Loucy (cell line): Measurements from ENCODE around the gene SLC15A2.

Experiments
- H2AFZ ChIP-seq: fragments of 200-600 bp; sonication (generic); 2 replicates; pipeline ENCODE4 v1.6.0; 2016; ENCODE audit warnings: antibody characterized with exemption, mild to moderate bottlenecking, low read length, moderate library complexity
- H3F3A ChIP-seq: fragments of 200-600 bp; 2 replicates; pipeline ENCODE4 v1.6.0; 2016; ENCODE audit warnings: antibody characterized with exemption, low read depth, mild to moderate bottlenecking
- H3K27me3 ChIP-seq: fragments of 200-600 bp; sonication (generic); 2 replicates; pipeline ENCODE4 v1.6.1; 2014; ENCODE audit warnings: low read length, mild to moderate bottlenecking; ENCODE audit not compliant: insufficient read depth, poor library complexity, severe bottlenecking
- H3K36me3 ChIP-seq: fragments of 200-600 bp; sonication (generic); 2 replicates; pipeline ENCODE4 v1.6.1; 2016; ENCODE audit warnings: low read length; ENCODE audit not compliant: insufficient read depth
- H3K4me1 ChIP-seq: fragments of 200-600 bp; sonication (generic); 2 replicates; pipeline ENCODE4 v1.5.1; 2014; ENCODE audit warnings: low read length, mild to moderate bottlenecking; ENCODE audit not compliant: insufficient read depth, poor library complexity, severe bottlenecking
- H3K4me2 ChIP-seq: fragments of 200-600 bp; sonication (generic); 2 replicates; pipeline ENCODE4 v1.6.0; 2014; ENCODE audit warnings: antibody characterized with exemption, low read length, low read depth, mild to moderate bottlenecking; ENCODE audit not compliant: poor library complexity, severe bottlenecking
- H3K4me3 ChIP-seq: fragments of 200-600 bp; sonication (generic); 2 replicates; pipeline ENCODE4 v1.5.1; 2014; ENCODE audit warnings: low read length, mild to moderate bottlenecking, mixed read lengths; ENCODE audit not compliant: poor library complexity, severe bottlenecking
- H3K79me2 ChIP-seq: fragments of 200-600 bp; sonication (generic); 2 replicates; pipeline ENCODE4 v1.6.1; 2014; ENCODE audit warnings: low read length; ENCODE audit not compliant: insufficient read depth
- H3K9ac ChIP-seq: fragments of 200-600 bp; sonication (generic); 2 replicates; pipeline ENCODE4 v1.6.0; 2014; ENCODE audit warnings: mild to moderate bottlenecking, low read depth, low read length, moderate library complexity; ENCODE audit not compliant: poor library complexity, severe bottlenecking
- H3K9me2 ChIP-seq: fragments of 200-600 bp; sonication (generic); replicated peaks from 2 replicates; pipeline ENCODE4 v1.6.1; 2016; ENCODE audit warnings: low read depth, low read length, mixed read lengths
- H3K9me3 ChIP-seq: fragments of 200-600 bp; sonication (generic); 2 replicates; pipeline ENCODE4 v1.6.1; 2014; ENCODE audit warnings: mild to moderate bottlenecking, antibody characterized with exemption, low read length, low read depth; ENCODE audit not compliant: insufficient read depth
- H4K20me1 ChIP-seq: fragments of 200-600 bp; sonication (generic); 2 replicates; pipeline ENCODE4 v1.6.0; 2014; ENCODE audit warnings: antibody characterized with exemption, low read length, mild to moderate bottlenecking; ENCODE audit not compliant: insufficient read depth, poor library complexity, severe bottlenecking
- CTCF ChIP-seq: fragments of 200-600 bp; sonication (generic); conservative IDR thresholded peaks from 2 replicates; pipeline ENCODE4 v1.5.1; 2014; ENCODE audit warnings: mild to moderate bottlenecking, antibody characterized with exemption, low read length
- EZH2phosphoT487 ChIP-seq: fragments of 200-600 bp; IDR thresholded peaks from 2 replicates; pipeline ENCODE4 v1.6.1; 2018; ENCODE audit warnings: antibody characterized with exemption, mild to moderate bottlenecking, moderate library complexity, borderline replicate concordance

SLC15A2 gene

DNA sequence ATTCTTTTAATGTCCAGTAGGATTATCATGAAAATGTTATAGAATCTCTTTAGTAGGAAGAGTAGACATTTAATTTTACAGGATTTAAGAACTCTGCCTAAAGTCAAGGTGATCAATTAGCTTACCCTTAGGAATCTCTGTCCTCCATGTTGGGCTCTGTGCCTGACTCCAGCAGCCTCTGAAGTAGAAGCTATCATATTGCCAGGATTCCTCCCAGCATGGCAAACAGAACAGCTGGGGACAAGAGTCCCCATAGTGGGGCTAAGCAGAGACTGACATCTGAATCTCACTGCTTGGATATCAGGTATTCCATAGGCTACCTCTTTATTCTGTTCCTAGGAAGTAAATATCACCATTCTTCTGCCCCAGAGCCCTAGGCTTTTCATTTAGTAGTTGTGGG, 1.5 kb downstream of the SLC15A2 start:
- TF ChIP-seq EZH2phosphoT487 (no peak), CTCF (no peak)
- H3K36me3 ChIP-seq = 0 out of 2 replicates have a peak, but pooled peaks cover 4% of the 10 kb centered on the region
- no peaks in the 10 kb centered on the region for H3K27me3 ChIP-seq
- H3K4me1 ChIP-seq = peaks cover 9% of the 10 kb centered on the region
- H3K9me3 ChIP-seq = no peaks in the 10 kb centered on the region
- no peaks in the 10 kb centered on the region for H3K79me2 ChIP-seq
- no peaks in the 10 kb centered on the region for H4K20me1 ChIP-seq
- H3K4me2 ChIP-seq = no peak overlapping the region
- no peak overlapping the region for H3K9ac ChIP-seq
- no peak overlapping the region for H2AFZ ChIP-seq
- no peak overlapping the region for H3K4me3 ChIP-seq
- H3K9me2 ChIP-seq = no peaks in the 10 kb centered on the region
- no peaks in the 10 kb centered on the region; the same call in 1 of the 2 replicates for H3F3A ChIP-seq

- no peak overlapping the region for H3K9ac ChIP-seq
- H3K9me2 ChIP-seq = no peaks in the 10 kb centered on the region
- H3K9me3 ChIP-seq = no peaks in the 10 kb centered on the region
- H4K20me1 ChIP-seq = no peaks in the 10 kb centered on the region
- TF ChIP-seq EZH2phosphoT487 = no peak
- no peak for TF ChIP-seq CTCF
- H3K79me2 ChIP-seq = no peaks in the 10 kb centered on the region
- H2AFZ ChIP-seq = no peak overlapping the region
- 0 out of 2 replicates have a peak, but pooled peaks cover 4% of the 10 kb centered on the region for H3K36me3 ChIP-seq
- H3K27me3 ChIP-seq = no peaks in the 10 kb centered on the region
- H3K4me1 ChIP-seq = peaks cover 9% of the 10 kb centered on the region
- H3F3A ChIP-seq = no peaks in the 10 kb centered on the region; the same call in 1 of the 2 replicates
- no peak overlapping the region for H3K4me2 ChIP-seq
- H3K4me3 ChIP-seq = no peak overlapping the region
Measured at GRCh38 chr3:121896823-121897222, 2.6 kb downstream of the SLC15A2 start.

DNA sequence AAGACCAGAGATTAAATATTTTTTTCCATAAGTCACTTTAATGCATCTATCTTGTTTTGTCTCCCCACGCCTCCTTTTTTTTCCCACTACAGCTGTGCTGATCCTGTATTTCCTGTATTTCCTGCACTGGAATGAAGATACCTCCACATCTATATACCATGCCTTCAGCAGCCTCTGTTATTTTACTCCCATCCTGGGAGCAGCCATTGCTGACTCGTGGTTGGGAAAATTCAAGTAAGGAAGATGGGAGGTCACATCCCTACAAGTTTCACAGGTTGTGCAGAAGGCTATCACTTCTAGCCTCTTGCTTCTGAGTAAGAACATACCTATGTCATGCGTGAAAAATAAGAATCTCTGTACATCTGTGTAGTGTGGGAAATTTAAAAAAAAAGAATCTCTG, 3.1 kb downstream of the SLC15A2 start:
- Histone ChIP-seq H2AFZ (no peak overlapping the region), H3K36me3 (0 out of 2 replicates have a peak, but pooled peaks cover 4% of the 10 kb centered on the region), H3K9me2 (no peaks in the 10 kb centered on the region), H3K9ac (no peak overlapping the region), H3K9me3 (no peaks in the 10 kb centered on the region), H3K4me1 (peaks cover 9% of the 10 kb centered on the region), H3K4me2 (no peak overlapping the region), H3F3A (no peaks in the 10 kb centered on the region; the same call in 1 of the 2 replicates), H3K79me2 (no peaks in the 10 kb centered on the region), H3K4me3 (no peak overlapping the region), H3K27me3 (no peaks in the 10 kb centered on the region), H4K20me1 (no peaks in the 10 kb centered on the region)
- TF ChIP-seq EZH2phosphoT487 (no peak), CTCF (no peak)
